CD4-positive, alpha-beta T cell treated with Interleukin-4 for 4 hours (primary cell): ENCODE results near the gene IL6.
A peak's percentile ranks its signal among the peaks of the same experiment; 100 is the strongest.
"Not testable (repeated sequence)": the region's sequence is repeated elsewhere in the genome, so short reads cannot be mapped to it uniquely, and the experiment has no call there.

Experiments used
- DNase-seq: peaks from one replicate; pipeline ENCODE4 v3.0.0-alpha.2; 2020

The IL6 gene

DNA sequence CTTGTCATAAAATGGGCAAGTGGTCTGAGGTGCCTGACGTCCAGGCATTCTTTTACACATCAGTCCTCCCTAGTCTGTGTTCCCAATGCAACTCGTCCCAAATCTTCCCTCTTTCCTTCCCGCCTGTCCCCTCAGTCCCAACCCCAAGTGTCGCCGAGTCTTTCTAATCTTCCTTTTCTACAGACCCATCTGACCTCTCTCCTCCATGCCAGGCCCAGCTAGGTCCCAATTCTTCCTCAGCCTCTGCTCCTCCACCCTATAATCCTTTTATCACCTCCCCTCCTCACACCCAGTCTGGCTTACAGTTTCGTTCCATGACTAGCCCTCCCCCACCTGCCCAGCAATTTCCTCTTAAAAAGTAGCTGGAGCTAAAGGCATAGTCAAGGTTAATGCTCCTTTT, 22.3 kb upstream of the IL6 start:
- not testable (repeated sequence) for DNase-seq

GRCh38 chr7:22705874-22706273, 21.1 kb upstream of the IL6 start:
- DNase-seq = not testable (repeated sequence)

- not testable (repeated sequence) for DNase-seq
Observed at GRCh38 chr7:22707026-22707691, 19.8 kb upstream of the IL6 start.

DNA sequence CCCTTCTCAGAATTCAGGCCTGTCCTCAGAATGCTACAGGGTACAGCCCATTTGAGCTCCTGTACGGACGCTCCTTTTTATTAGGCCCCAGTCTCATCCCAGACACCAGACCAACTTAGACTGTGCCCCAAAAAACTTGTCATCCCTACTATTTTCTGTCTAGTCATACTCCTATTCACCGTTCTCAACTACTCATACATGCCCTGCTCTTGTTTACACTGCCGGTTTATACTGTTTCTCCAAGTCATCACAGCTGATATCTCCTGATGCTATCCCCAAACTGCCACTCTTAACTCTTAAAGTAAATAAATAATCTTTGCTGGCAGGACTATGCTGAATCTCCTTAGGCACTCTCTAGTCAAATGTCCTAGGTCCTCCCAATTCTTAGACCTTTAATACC, 18.8 kb upstream of the IL6 start:
- not testable (repeated sequence) for DNase-seq

- DNase-seq = not testable (repeated sequence)
Observed at GRCh38 chr7:22708677-22709061, 18.3 kb upstream of the IL6 start.

DNA sequence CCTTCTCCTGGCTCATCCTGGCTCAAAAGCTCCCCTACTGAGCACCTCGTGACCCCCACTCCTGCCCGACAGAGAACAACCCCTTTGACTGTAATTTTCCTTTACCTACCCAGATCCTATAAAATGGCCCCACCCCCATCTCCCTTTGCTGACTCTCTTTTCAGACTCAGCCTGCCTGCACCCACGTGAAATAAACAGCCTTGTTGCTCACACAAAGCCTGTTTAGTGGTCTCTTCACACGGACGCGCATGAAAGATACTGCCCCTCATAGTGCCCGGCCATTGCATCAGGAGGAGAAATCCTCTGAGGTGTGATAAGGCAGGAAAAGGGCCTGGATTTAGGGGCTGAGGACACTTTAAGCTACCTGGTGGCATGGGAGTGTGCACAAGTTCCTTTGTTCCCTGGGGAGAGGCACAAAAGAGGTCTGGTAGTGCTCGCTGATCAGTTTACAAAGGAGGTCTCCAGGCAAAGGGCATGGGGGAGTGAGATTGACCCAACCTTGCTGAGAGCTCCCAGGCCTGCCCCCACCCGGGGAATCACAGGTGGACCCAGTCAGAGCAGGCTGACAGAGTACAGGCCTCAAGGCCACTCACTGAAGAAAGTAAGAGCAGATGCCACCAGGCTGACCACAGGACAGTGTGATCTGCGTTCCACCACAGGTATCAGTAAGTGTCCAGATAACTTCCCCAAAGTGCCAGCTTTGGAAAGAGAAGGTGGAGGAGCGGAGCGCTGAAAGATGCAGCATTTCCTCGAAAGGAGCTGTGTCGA, 17.8 kb upstream of the IL6 start:
- not testable (repeated sequence) for DNase-seq

GRCh38 chr7:22709857-22710256, 17.1 kb upstream of the IL6 start:
- no peak for DNase-seq

DNA sequence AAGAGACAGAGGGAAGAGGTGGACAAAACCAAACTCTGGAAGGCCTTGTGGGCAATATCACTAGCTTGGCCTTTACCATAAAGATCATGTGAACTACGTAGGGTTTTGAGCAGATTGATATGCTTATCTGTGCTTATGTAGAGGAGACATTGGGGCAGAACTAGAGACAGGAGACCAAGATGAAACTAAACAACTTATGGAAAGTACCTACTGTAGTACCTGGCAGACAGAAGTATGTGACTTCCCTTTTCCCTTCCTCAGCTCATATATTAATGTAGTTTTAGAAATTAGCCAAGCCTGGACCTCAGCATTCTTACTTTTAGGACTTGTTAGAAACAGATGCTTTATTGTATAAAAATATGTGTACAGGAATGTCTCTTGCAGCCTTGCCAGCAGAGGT, 14.0 kb upstream of the IL6 start:
- no peak for DNase-seq

- no peak for DNase-seq
Observed at GRCh38 chr7:22713463-22713862, 13.5 kb upstream of the IL6 start.

DNA sequence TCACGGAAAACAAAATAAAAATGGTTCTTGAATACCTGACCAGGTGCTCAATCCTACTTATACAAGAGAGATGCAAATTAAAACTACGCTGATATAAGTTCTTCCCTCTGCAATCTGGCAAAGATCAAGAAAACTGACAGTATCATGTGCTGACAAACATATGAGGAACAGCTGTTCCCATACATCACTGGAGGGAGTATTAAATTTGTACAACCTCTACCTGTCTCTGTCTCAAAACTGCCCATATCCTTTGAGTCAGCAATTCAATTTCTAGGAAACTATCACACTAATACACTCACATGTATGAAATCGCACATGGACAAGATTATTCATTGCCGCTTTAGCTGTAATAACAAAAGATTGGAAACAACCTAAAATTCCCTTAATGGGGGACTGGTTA, 11.0 kb upstream of the IL6 start:
- DNase-seq = no peak

GRCh38 chr7:22717760-22718159, 9.2 kb upstream of the IL6 start:
- DNase-seq = no peak

DNA sequence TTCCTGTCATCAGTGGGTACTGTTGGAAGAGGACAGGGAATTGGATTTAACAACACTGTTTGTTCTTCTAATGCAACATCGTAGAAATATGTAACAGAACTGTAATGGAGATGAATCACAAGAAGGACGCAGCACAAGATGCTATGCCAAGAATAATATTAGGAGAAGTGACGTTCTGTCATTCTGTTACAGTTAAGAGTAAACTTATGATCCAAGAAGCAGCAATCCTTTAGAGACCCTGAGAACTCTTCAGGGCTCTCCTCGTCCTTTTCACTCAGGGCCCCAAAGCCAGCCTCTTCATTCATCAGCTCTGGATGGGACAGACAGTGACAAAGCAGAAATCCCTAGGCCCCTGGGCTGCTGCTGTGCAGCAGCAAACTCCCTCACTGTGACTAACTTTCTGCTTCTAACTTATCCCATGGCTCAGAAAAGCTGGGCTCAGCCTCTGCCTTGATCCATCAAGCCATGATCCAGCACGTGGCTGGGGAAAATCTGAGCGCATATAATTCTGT, 8.7 kb upstream of the IL6 start:
- DNase-seq = no peak

- DNase-seq = no peak
Observed at GRCh38 chr7:22718911-22719420, 8.0 kb upstream of the IL6 start.

GRCh38 chr7:22720791-22721786, 5.9 kb upstream of the IL6 start:
- DNase-seq = no peak

DNA sequence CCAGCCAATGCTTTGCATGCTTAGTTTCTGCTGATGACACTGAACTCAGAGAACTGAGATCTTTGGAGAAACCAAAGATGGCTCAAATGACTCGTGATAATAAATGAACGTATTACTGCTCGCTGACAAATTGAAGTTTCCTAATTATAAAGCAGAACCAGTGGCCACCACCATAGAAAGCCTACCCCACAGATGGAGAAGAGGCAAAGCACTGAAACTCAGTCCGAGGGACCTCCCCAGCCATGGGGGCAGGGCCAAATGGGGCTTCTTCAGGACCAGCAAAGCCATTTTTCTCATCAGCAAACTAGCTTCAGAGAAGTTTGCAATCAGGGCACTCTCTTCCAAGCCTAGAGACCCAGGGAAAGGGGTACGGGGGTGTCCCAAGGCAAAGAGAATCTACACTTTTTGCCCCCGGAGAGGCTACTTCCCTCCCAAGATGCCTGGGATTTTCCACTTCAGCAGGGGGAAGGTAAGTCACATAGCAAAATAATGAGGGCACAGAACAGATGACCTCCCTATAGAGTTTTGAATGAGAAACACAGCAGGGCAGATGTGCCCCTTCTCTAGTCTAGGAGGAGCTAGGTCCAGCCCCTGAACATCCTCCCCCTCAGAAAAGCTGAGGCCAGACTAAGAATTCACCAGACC, 4.3 kb upstream of the IL6 start:
- no peak for DNase-seq

- no peak for DNase-seq
Observed at GRCh38 chr7:22723181-22723601, 3.8 kb upstream of the IL6 start.

- no peak for DNase-seq
Observed at GRCh38 chr7:22723637-22724036, 3.4 kb upstream of the IL6 start.

- no peak for DNase-seq
Observed at GRCh38 chr7:22724861-22725260, 2.1 kb upstream of the IL6 start.

- no peak for DNase-seq
Observed at GRCh38 chr7:22725585-22725984, 1.4 kb upstream of the IL6 start.

DNA sequence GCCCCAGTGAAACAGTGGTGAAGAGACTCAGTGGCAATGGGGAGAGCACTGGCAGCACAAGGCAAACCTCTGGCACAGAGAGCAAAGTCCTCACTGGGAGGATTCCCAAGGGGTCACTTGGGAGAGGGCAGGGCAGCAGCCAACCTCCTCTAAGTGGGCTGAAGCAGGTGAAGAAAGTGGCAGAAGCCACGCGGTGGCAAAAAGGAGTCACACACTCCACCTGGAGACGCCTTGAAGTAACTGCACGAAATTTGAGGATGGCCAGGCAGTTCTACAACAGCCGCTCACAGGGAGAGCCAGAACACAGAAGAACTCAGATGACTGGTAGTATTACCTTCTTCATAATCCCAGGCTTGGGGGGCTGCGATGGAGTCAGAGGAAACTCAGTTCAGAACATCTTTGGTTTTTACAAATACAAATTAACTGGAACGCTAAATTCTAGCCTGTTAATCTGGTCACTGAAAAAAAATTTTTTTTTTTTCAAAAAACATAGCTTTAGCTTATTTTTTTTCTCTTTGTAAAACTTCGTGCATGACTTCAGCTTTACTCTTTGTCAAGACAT, 574 bp upstream of the IL6 start:
- peak; percentile 39 for DNase-seq

DNA sequence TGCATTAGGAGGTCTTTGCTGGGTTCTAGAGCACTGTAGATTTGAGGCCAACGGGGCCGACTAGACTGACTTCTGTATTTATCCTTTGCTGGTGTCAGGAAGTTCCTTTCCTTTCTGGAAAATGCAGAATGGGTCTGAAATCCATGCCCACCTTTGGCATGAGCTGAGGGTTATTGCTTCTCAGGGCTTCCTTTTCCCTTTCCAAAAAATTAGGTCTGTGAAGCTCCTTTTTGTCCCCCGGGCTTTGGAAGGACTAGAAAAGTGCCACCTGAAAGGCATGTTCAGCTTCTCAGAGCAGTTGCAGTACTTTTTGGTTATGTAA, 675 bp downstream of the IL6 start:
- no peak for DNase-seq

- peak; percentile 29 for DNase-seq
Observed at GRCh38 chr7:22728401-22729029, 1.5 kb downstream of the IL6 start.
